PC-9 (cell line): ENCODE results near the gene RBMS2.
"Not testable (repeated sequence)": the region's sequence is repeated elsewhere in the genome, so short reads cannot be mapped to it uniquely, and the experiment has no call there.

Experiments
- CTCF ChIP-seq: fragments of 200-600 bp; sonication (generic); conservative IDR thresholded peaks from 2 replicates; pipeline ENCODE4 v1.6.1; 2017; ENCODE audit warnings: mixed run types, antibody characterized with exemption, mild to moderate bottlenecking, moderate library complexity
- EZH2 ChIP-seq: fragments of 200-600 bp; sonication (generic); IDR thresholded peaks from 2 replicates; pipeline ENCODE4 v1.8.0; 2017; ENCODE audit warnings: antibody characterized with exemption, low read depth

- not testable (repeated sequence) for TF ChIP-seq CTCF, EZH2
Observed at GRCh38 chr12:56499879-56500278, 21.7 kb upstream of the RBMS2 start.
